Astrocyte (in vitro differentiated cells and primary cell): ENCODE data around the gene CRIM1. TPM values are rescaled to one million over a fixed set of nuclear protein-coding genes. Genes with fewer than 3 reads are reported as not detected.
A peak's percentile ranks its signal among the peaks of the same experiment; 100 is the strongest.

ENCODE experiments used
- DNase-seq: peaks from one replicate; pipeline ENCODE4 v3.0.0-alpha.2; 2010; ENCODE audit warnings: low read depth
- FAIRE-seq: peaks from 2 replicates; lab custom pipeline; 2011; peaks lifted over from hg19 to GRCh38; lab: Jason Lieb, UNC
- H2AFZ ChIP-seq: 2 replicates; pipeline ENCODE4 v1.6.0; 2012; ENCODE audit warnings: low read depth, low read length, inconsistent platforms
- H3K27ac ChIP-seq: 2 replicates; pipeline ENCODE4 v1.5.1; 2011; ENCODE audit warnings: low read depth, low read length, inconsistent platforms
- H3K27me3 ChIP-seq: 2 replicates; pipeline ENCODE4 v1.6.0; 2011; ENCODE audit warnings: low read length, inconsistent platforms; ENCODE audit not compliant: insufficient read depth
- H3K36me3 ChIP-seq: 2 replicates; pipeline ENCODE4 v1.5.1; 2011; ENCODE audit warnings: low read length, inconsistent platforms; ENCODE audit not compliant: insufficient read depth
- H3K4me1 ChIP-seq: 2 replicates; pipeline ENCODE4 v1.5.1; 2011; ENCODE audit warnings: low read length, inconsistent platforms; ENCODE audit not compliant: insufficient read depth
- H3K4me2 ChIP-seq: 2 replicates; pipeline ENCODE4 v1.6.0; 2012; ENCODE audit warnings: low read length, inconsistent platforms
- H3K4me3 ChIP-seq: 2 replicates; pipeline ENCODE4 v1.5.1; 2011; ENCODE audit warnings: low read depth, mild to moderate bottlenecking, low read length, inconsistent platforms; ENCODE audit not compliant: insufficient read depth
- H3K79me2 ChIP-seq: 2 replicates; pipeline ENCODE4 v1.6.0; 2012; ENCODE audit warnings: mild to moderate bottlenecking, low read length, inconsistent platforms; ENCODE audit not compliant: insufficient read depth
- H3K9ac ChIP-seq: 2 replicates; pipeline ENCODE4 v1.6.0; 2012; ENCODE audit warnings: mild to moderate bottlenecking, low read length, inconsistent platforms
- H3K9me3 ChIP-seq: 2 replicates; pipeline ENCODE4 v1.5.1; 2012; ENCODE audit warnings: low read depth, mild to moderate bottlenecking, low read length, inconsistent platforms; ENCODE audit not compliant: insufficient read depth
- H4K20me1 ChIP-seq: 2 replicates; pipeline ENCODE4 v1.6.0; 2012; ENCODE audit warnings: low read length, inconsistent platforms; ENCODE audit not compliant: insufficient read depth
- H3K27ac Mint-ChIP-seq: one replicate; pipeline ENCODE4 v1.8.0; 2021; ENCODE audit warnings: mild to moderate bottlenecking, mixed read lengths; ENCODE audit not compliant: unreplicated experiment
- H3K27me3 Mint-ChIP-seq: one replicate; pipeline ENCODE4 v1.8.0; 2021; ENCODE audit warnings: low read depth, mixed read lengths; ENCODE audit not compliant: unreplicated experiment
- H3K36me3 Mint-ChIP-seq: one replicate; pipeline ENCODE4 v1.8.0; 2021; ENCODE audit warnings: low read depth, mixed read lengths; ENCODE audit not compliant: unreplicated experiment
- H3K4me1 Mint-ChIP-seq: one replicate; pipeline ENCODE4 v1.8.0; 2021; ENCODE audit warnings: low read depth, mixed read lengths; ENCODE audit not compliant: unreplicated experiment
- H3K4me3 Mint-ChIP-seq: one replicate; pipeline ENCODE4 v1.8.0; 2021; ENCODE audit warnings: mild to moderate bottlenecking, moderate library complexity, mixed read lengths; ENCODE audit not compliant: unreplicated experiment
- H3K9me3 Mint-ChIP-seq: one replicate; pipeline ENCODE4 v1.8.0; 2021; ENCODE audit warnings: mild to moderate bottlenecking, mixed read lengths; ENCODE audit not compliant: unreplicated experiment
- EZH2 ChIP-seq: IDR thresholded peaks from 2 replicates; pipeline ENCODE4 v1.6.1; 2012; ENCODE audit warnings: mild to moderate bottlenecking, low read length, inconsistent platforms; ENCODE audit not compliant: insufficient read depth
- total RNA-seq: library from RNA; stranded (reverse); gene quantifications from 2 replicates; pipeline ENCODE4 v1.2.1, GENCODE V29; 2021
- TF ChIP-seq, protein P1 (sequence below): IDR thresholded peaks from 2 replicates; pipeline ENCODE4 v1.5.1; 2011; ENCODE audit warnings: low read depth, mild to moderate bottlenecking, inconsistent platforms, low read length, moderate library complexity; ENCODE audit not compliant: insufficient read depth

CRIM1 gene
- total RNA-seq, 1 donor from 2014 or later, result 180 TPM

DNA sequence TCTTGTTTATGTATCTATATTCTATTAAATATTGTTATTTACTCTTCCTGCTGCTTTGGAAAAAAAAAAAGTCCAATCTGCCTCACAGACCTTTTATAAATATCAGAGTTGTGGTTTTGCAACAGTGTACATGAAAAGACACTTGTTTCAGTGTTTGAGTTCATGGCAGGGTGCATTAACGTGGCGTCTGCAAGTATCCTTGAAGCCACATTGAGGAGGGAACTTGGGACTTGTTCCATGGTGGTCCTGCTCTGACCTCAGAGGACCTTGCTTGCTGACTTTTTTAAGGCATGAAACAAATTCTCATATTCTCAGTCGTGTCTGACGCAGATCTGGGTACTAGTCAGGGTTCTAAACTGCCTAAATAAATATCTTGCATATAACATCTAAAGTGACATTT lies 55.1 kb downstream of the CRIM1 start:
- Histone ChIP-seq H4K20me1 (peaks cover 63% of the 10 kb centered on the region), H3K36me3 (no peaks in the 10 kb centered on the region), H3K4me3 (no peak overlapping the region), H3K9ac (no peak overlapping the region), H2AFZ (no peak overlapping the region), H3K27me3 (no peaks in the 10 kb centered on the region), H3K4me1 (peaks cover 51% of the 10 kb centered on the region), H3K9me3 (no peaks in the 10 kb centered on the region), H3K4me2 (no peak overlapping the region), H3K79me2 (peaks cover 99% of the 10 kb centered on the region), H3K27ac (no peak overlapping the region)
- H3K4me3 Mint-ChIP-seq, result no peak overlapping the region
- H3K4me1 Mint-ChIP-seq, result peaks cover 70% of the 10 kb centered on the region
- no peak overlapping the region for H3K27ac Mint-ChIP-seq
- no peak for TF ChIP-seq EZH2
- TF ChIP-seq, protein P1, sequence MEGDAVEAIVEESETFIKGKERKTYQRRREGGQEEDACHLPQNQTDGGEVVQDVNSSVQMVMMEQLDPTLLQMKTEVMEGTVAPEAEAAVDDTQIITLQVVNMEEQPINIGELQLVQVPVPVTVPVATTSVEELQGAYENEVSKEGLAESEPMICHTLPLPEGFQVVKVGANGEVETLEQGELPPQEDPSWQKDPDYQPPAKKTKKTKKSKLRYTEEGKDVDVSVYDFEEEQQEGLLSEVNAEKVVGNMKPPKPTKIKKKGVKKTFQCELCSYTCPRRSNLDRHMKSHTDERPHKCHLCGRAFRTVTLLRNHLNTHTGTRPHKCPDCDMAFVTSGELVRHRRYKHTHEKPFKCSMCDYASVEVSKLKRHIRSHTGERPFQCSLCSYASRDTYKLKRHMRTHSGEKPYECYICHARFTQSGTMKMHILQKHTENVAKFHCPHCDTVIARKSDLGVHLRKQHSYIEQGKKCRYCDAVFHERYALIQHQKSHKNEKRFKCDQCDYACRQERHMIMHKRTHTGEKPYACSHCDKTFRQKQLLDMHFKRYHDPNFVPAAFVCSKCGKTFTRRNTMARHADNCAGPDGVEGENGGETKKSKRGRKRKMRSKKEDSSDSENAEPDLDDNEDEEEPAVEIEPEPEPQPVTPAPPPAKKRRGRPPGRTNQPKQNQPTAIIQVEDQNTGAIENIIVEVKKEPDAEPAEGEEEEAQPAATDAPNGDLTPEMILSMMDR, result no peak
- DNase-seq (no peak), FAIRE-seq (no peak)
- H3K36me3 Mint-ChIP-seq, result peaks cover 2% of the 10 kb centered on the region
- H3K27me3 Mint-ChIP-seq, result no peaks in the 10 kb centered on the region
- H3K9me3 Mint-ChIP-seq, result no peaks in the 10 kb centered on the region

DNA sequence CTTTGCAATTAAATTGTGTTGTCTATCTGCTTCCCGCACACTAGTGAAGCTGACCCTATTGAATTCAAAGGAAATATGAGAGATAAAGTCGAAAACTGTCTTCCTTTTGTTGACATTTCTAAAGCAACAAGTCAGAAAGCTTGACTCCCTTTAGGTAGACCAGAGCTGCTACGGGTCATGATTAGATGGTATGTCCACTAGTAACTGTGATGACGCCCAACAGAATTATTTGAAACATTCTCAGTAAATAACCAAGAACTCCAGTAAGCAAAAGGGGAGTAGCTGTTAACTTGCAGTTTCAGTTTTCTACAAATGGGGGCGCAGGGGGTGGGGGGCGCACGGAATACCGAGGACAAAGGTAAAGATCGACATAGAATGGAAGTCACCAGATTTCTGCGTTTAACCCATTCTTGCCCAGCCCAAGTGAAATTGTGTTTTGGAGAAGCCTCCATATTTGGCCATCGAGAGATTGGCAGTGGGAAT lies 56.4 kb downstream of the CRIM1 start:
- Mint-ChIP-seq H3K36me3 (peaks cover 4% of the 10 kb centered on the region), H3K9me3 (no peaks in the 10 kb centered on the region), H3K4me3 (no peak overlapping the region), H3K4me1 (peaks cover 62% of the 10 kb centered on the region), H3K27me3 (no peaks in the 10 kb centered on the region), H3K27ac (no peak overlapping the region)
- H3K27ac ChIP-seq, result peak overlapping the region; percentile 41
- H3K4me3 ChIP-seq, result no peak overlapping the region
- H3K4me2 ChIP-seq, result peak overlapping the region; percentile 50
- peaks cover 72% of the 10 kb centered on the region for H4K20me1 ChIP-seq
- no peaks in the 10 kb centered on the region for H3K27me3 ChIP-seq
- peaks cover 40% of the 10 kb centered on the region for H3K4me1 ChIP-seq
- FAIRE-seq (no peak), DNase-seq (no peak)
- TF ChIP-seq, protein P1, result no peak
- no peak for TF ChIP-seq EZH2
- peaks cover 100% of the 10 kb centered on the region for H3K79me2 ChIP-seq
- no peak overlapping the region for H3K9ac ChIP-seq
- no peaks in the 10 kb centered on the region for H3K9me3 ChIP-seq
- H3K36me3 ChIP-seq, result no peaks in the 10 kb centered on the region
- no peak overlapping the region for H2AFZ ChIP-seq

DNA sequence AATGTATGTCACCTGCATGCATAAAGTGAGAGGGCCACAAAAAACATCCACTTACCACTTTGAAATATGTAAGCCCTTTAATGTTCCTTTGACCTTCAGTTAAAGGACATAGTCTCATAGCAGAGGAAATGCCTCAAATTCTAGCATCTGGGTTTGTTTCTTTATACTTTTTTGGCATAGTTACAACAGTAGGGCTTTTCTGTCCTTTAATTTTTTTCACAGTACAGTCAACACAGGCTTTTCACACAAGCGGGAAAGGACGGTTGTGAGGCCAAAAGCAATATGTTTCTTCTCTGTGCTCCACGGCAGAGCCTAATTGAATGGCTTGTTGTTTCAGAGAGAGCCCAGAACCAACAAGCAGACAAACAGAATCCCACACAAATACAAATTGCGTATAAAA lies 57.6 kb downstream of the CRIM1 start:
- Histone ChIP-seq H3K4me3 (no peak overlapping the region), H3K4me2 (peak overlapping the region; percentile 27), H3K27ac (no peak overlapping the region), H3K4me1 (peaks cover 28% of the 10 kb centered on the region), H3K9ac (peak overlapping the region; percentile 1), H3K36me3 (no peaks in the 10 kb centered on the region), H3K9me3 (no peaks in the 10 kb centered on the region), H2AFZ (no peak overlapping the region), H4K20me1 (peaks cover 75% of the 10 kb centered on the region), H3K79me2 (peaks cover 100% of the 10 kb centered on the region), H3K27me3 (no peaks in the 10 kb centered on the region)
- DNase-seq, result peak; percentile 39
- Mint-ChIP-seq H3K27ac (no peak overlapping the region), H3K4me1 (peaks cover 56% of the 10 kb centered on the region), H3K36me3 (peaks cover 4% of the 10 kb centered on the region), H3K27me3 (no peaks in the 10 kb centered on the region), H3K4me3 (no peak overlapping the region), H3K9me3 (no peaks in the 10 kb centered on the region)
- TF ChIP-seq, protein P1, result no peak
- TF ChIP-seq EZH2, result no peak
- FAIRE-seq, result peak; percentile 85
